Lower lobe of right lung (tissue), 2 donors: Measurements from ENCODE around the gene GPRC5D. TPM values are rescaled to one million over a fixed set of nuclear protein-coding genes. Genes with fewer than 3 reads are reported as not detected.

Experiments
- ATAC-seq, 2 donors: fragments of 200-7000 bp; cut with Tn5 transposase; one replicate each; pipeline ENCODE4 v1.9.1; 2020 to 2022; ENCODE audit warnings: mild to moderate bottlenecking in 2 of 2, moderate library complexity in 2 of 2
- DNase-seq: peaks from one replicate; pipeline ENCODE4 v3.0.0-alpha.2; 2020
- H3K27ac ChIP-seq: fragments of 200-600 bp; one replicate; pipeline ENCODE4 v1.8.0; 2022
- H3K27me3 ChIP-seq: fragments of 200-600 bp; one replicate; pipeline ENCODE4 v1.8.0; 2022; ENCODE audit warnings: low read depth
- H3K36me3 ChIP-seq: fragments of 200-600 bp; one replicate; pipeline ENCODE4 v1.8.0; 2022; ENCODE audit warnings: mild to moderate bottlenecking
- H3K4me1 ChIP-seq: fragments of 200-600 bp; one replicate; pipeline ENCODE4 v1.8.0; 2022
- H3K4me3 ChIP-seq: fragments of 200-600 bp; one replicate; pipeline ENCODE4 v1.8.0; 2022; ENCODE audit warnings: mild to moderate bottlenecking
- H3K9me3 ChIP-seq: fragments of 200-600 bp; one replicate; pipeline ENCODE4 v1.8.0; 2022
- CTCF ChIP-seq: fragments of 200-600 bp; IDR thresholded peaks from one replicate; pipeline ENCODE4 v1.8.0; 2022; ENCODE audit warnings: antibody characterized with exemption, mild to moderate bottlenecking
- intact Hi-C: fragments of 100-400 bp; cut with DNase I; formaldehyde crosslinking; loops from one replicate; pipeline ENCODE4 v1.11.0; 2022
- total RNA-seq: library from RNA; stranded (reverse); fragmentation: NEBNext Ultra II Directional; extraction: Animal tissue kit (Norgen Biotek cat#: 25700); gene quantifications from one replicate; pipeline ENCODE4 v1.2.1, GENCODE V29; 2021
- donor health status: DM: no; HTN: yes; CAD: no; lungs with severe emphysema.

Gene GPRC5D
- total RNA-seq, 1 donor from 2014 or later = not detected

- Histone ChIP-seq H3K9me3 (no peaks in the 10 kb centered on the region), H3K4me3 (peak overlapping the region; percentile 83), H3K27ac (peak overlapping the region; percentile 87), H3K27me3 (no peaks in the 10 kb centered on the region), H3K4me1 (peaks cover 39% of the 10 kb centered on the region), H3K36me3 (no peaks in the 10 kb centered on the region)
- DNase-seq = no peak
- TF ChIP-seq CTCF = no peak
- intact Hi-C loops = no loop called here
- peak in 1 of 2 donors; percentile 34 for ATAC-seq
Observed at GRCh38 chr12:12999271-12999958, 47.4 kb upstream of the GPRC5D start.

- DNase-seq (no peak), ATAC-seq (no peak)
- Histone ChIP-seq H3K27me3 (no peaks in the 10 kb centered on the region), H3K4me1 (peaks cover 43% of the 10 kb centered on the region), H3K27ac (no peak overlapping the region), H3K9me3 (no peaks in the 10 kb centered on the region), H3K36me3 (no peaks in the 10 kb centered on the region), H3K4me3 (no peak overlapping the region)
- intact Hi-C loops = no loop called here
- no peak for TF ChIP-seq CTCF
Observed at GRCh38 chr12:12998248-12998647, 46.3 kb upstream of the GPRC5D start.

DNA sequence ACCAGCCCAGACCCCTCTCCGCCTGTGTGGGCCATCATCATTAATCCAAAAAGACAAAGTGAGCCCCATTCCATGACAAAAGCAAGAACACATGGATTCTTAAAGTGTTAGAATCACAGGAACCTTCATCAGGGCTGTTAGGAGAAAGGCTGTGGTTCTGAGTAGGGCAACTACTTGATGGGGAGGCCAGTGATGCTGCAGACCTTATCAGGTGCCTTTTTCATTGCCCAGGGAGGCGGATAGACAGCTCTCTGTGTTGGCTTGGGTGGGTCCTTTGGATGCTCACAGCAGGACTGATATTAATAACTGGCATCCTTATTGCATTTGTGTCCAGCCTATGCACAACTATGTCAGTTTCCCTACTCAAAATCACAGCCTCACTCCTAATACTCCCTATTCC lies 45.8 kb upstream of the GPRC5D start:
- TF ChIP-seq CTCF = no peak
- DNase-seq = no peak
- H3K27ac ChIP-seq = no peak overlapping the region
- intact Hi-C loops = no loop called here
- H3K4me1 ChIP-seq = peaks cover 46% of the 10 kb centered on the region
- H3K9me3 ChIP-seq = no peaks in the 10 kb centered on the region
- no peak overlapping the region for H3K4me3 ChIP-seq
- no peaks in the 10 kb centered on the region for H3K36me3 ChIP-seq
- H3K27me3 ChIP-seq = no peaks in the 10 kb centered on the region
- no peak for ATAC-seq

- intact Hi-C loops = no loop called here
- Histone ChIP-seq H3K36me3 (no peaks in the 10 kb centered on the region), H3K4me1 (peaks cover 51% of the 10 kb centered on the region), H3K27ac (no peak overlapping the region), H3K4me3 (no peak overlapping the region), H3K9me3 (no peaks in the 10 kb centered on the region), H3K27me3 (no peaks in the 10 kb centered on the region)
- TF ChIP-seq CTCF = no peak
- ATAC-seq (no peak), DNase-seq (no peak)
Observed at GRCh38 chr12:12997156-12997555, 45.2 kb upstream of the GPRC5D start.

- ATAC-seq (no peak), DNase-seq (no peak)
- Histone ChIP-seq H3K4me3 (no peak overlapping the region), H3K27me3 (no peaks in the 10 kb centered on the region), H3K36me3 (no peaks in the 10 kb centered on the region), H3K4me1 (peaks cover 53% of the 10 kb centered on the region), H3K27ac (no peak overlapping the region), H3K9me3 (no peaks in the 10 kb centered on the region)
- intact Hi-C loops = no loop called here
- TF ChIP-seq CTCF = no peak
Observed at GRCh38 chr12:12996209-12996608, 44.2 kb upstream of the GPRC5D start.
